Trophoblast cell (in vitro differentiated cells and primary cell): ENCODE measurements around the gene TADA2B.

Source experiments
- DNase-seq, 2 donors: peaks; one replicate each; pipeline ENCODE4 v3.0.0-alpha.2; 2016
- H2AFZ ChIP-seq: 2 replicates; pipeline ENCODE4 v1.6.1; 2013; ENCODE audit warnings: low read length, moderate library complexity, mild to moderate bottlenecking; ENCODE audit not compliant: insufficient read depth, poor library complexity
- H2AK5ac ChIP-seq: 2 replicates; pipeline ENCODE4 v1.6.1; 2013; ENCODE audit warnings: mild to moderate bottlenecking, low read length
- H2BK120ac ChIP-seq: 2 replicates; pipeline ENCODE4 v1.6.1; 2013; ENCODE audit warnings: low read length, mild to moderate bottlenecking, moderate library complexity; ENCODE audit not compliant: insufficient read depth, poor library complexity
- H2BK12ac ChIP-seq: 2 replicates; pipeline ENCODE4 v1.6.1; 2013; ENCODE audit warnings: mild to moderate bottlenecking, low read length, moderate library complexity
- H2BK5ac ChIP-seq: 2 replicates; pipeline ENCODE4 v1.6.1; 2013; ENCODE audit warnings: low read length, low read depth, moderate library complexity, mild to moderate bottlenecking; ENCODE audit not compliant: poor library complexity
- H3K14ac ChIP-seq: 2 replicates; pipeline ENCODE4 v1.6.1; 2013; ENCODE audit warnings: mild to moderate bottlenecking, low read length
- H3K18ac ChIP-seq: 2 replicates; pipeline ENCODE4 v1.6.1; 2013; ENCODE audit warnings: mild to moderate bottlenecking, low read length
- H3K23ac ChIP-seq: 2 replicates; pipeline ENCODE4 v1.6.1; 2013; ENCODE audit warnings: low read length
- H3K27ac ChIP-seq: 2 replicates; pipeline ENCODE4 v1.5.1; 2013; ENCODE audit warnings: low read depth, mild to moderate bottlenecking, inconsistent platforms, low read length, moderate library complexity
- H3K27me3 ChIP-seq: 2 replicates; pipeline ENCODE4 v1.6.1; 2013; ENCODE audit warnings: inconsistent platforms, mild to moderate bottlenecking, low read length, moderate library complexity; ENCODE audit not compliant: insufficient read depth
- H3K36me3 ChIP-seq, 2 experiments: 1 replicate in 1 of 2; 2 replicates in 1 of 2; pipeline ENCODE4 v1.6.1; 2013; ENCODE audit warnings: low read length in 2 of 2, mild to moderate bottlenecking in 2 of 2, moderate library complexity in 1 of 2; ENCODE audit not compliant: insufficient read depth in 2 of 2, control insufficient read depth in 1 of 2
- H3K4ac ChIP-seq: 2 replicates; pipeline ENCODE4 v1.6.1; 2013; ENCODE audit warnings: low read depth, mild to moderate bottlenecking, low read length, moderate library complexity
- H3K4me1 ChIP-seq, 2 experiments: 1 replicate in 1 of 2; 2 replicates in 1 of 2; pipeline ENCODE4 v1.6.1; 2013; ENCODE audit warnings: low read length in 2 of 2, mild to moderate bottlenecking in 2 of 2, moderate library complexity in 1 of 2; ENCODE audit not compliant: insufficient read depth in 2 of 2, control insufficient read depth in 1 of 2
- H3K4me2 ChIP-seq: 2 replicates; pipeline ENCODE4 v1.6.1; 2013; ENCODE audit warnings: inconsistent platforms, mild to moderate bottlenecking, low read length, moderate library complexity
- H3K4me3 ChIP-seq: 2 replicates; pipeline ENCODE4 v1.5.1; 2013; ENCODE audit warnings: mild to moderate bottlenecking, low read depth, low read length, inconsistent platforms
- H3K79me1 ChIP-seq: one replicate; pipeline ENCODE4 v1.6.1; 2013; ENCODE audit warnings: low read length
- H3K79me2 ChIP-seq: 2 replicates; pipeline ENCODE4 v1.6.1; 2013; ENCODE audit warnings: low read length, mild to moderate bottlenecking; ENCODE audit not compliant: control insufficient read depth, insufficient read depth, poor library complexity
- H3K9ac ChIP-seq: 2 replicates; pipeline ENCODE4 v1.6.1; 2013; ENCODE audit warnings: mild to moderate bottlenecking, low read length
- H3K9me3 ChIP-seq: 2 replicates; pipeline ENCODE4 v1.6.1; 2013; ENCODE audit warnings: low read depth, mild to moderate bottlenecking, control low read depth, inconsistent platforms, low read length; ENCODE audit not compliant: insufficient read depth
- H4K12ac ChIP-seq: 2 replicates; pipeline ENCODE4 v1.6.1; 2013; ENCODE audit warnings: low read depth, mild to moderate bottlenecking, low read length, moderate library complexity
- H4K8ac ChIP-seq: 2 replicates; pipeline ENCODE4 v1.6.1; 2013; ENCODE audit warnings: low read depth, mild to moderate bottlenecking, low read length, moderate library complexity
- H4K91ac ChIP-seq: one replicate; pipeline ENCODE4 v1.6.1; 2013; ENCODE audit warnings: low read depth, mild to moderate bottlenecking, low read length, moderate library complexity
- WGBS: extraction: QIAGEN DNeasy Blood & Tissue Kit; methylation state at CpG from one replicate; pipeline ENCODE4 v1.1.7; 2013; ENCODE audit warnings: missing lambda C conversion rate; ENCODE audit not compliant: insufficient read length, insufficient coverage; ENCODE audit errors: extremely low coverage; 5-methylcytosine and 5-hydroxymethylcytosine counted together

TADA2B gene

DNA sequence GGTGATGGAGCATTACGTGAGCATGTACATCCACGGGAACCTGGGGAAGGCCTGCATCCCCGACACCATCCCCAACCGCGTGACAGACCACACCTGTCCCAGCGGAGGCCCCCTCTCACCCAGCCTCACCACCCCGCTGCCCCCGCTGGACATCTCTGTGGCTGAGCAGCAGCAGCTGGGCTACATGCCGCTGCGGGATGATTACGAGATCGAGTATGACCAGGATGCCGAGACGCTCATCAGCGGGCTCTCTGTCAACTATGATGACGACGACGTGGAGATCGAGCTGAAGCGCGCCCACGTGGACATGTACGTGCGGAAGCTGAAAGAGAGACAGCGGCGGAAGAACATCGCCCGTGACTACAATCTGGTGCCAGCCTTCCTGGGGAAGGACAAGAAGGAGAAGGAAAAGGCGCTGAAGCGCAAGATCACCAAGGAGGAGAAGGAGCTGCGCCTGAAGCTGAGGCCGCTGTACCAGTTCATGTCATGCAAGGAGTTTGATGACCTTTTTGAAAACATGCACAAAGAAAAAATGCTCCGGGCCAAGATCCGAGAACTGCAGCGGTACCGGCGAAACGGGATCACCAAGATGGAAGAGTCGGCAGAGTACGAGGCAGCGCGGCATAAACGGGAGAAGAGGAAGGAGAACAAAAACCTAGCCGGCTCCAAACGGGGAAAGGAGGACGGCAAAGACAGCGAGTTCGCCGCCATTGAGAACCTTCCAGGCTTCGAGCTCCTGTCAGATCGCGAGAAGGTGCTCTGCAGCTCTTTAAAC, 11.1 kb downstream of the TADA2B start:
- H4K12ac ChIP-seq: no peak overlapping the region
- H3K4ac ChIP-seq: no peak overlapping the region
- H3K23ac ChIP-seq: no peak overlapping the region
- H3K4me2 ChIP-seq: no peak overlapping the region
- H3K79me1 ChIP-seq: no peaks in the 10 kb centered on the region
- no peaks in the 10 kb centered on the region for H3K27me3 ChIP-seq
- no peaks in the 10 kb centered on the region for H3K4me1 ChIP-seq
- H3K4me3 ChIP-seq: no peak overlapping the region
- no peak overlapping the region for H4K8ac ChIP-seq
- peaks cover 2% of the 10 kb centered on the region for H3K79me2 ChIP-seq
- H2BK12ac ChIP-seq: no peak overlapping the region
- H2BK120ac ChIP-seq: no peak overlapping the region
- peaks cover 1% of the 10 kb centered on the region for H3K9me3 ChIP-seq
- H3K18ac ChIP-seq: no peak overlapping the region
- H4K91ac ChIP-seq: no peak overlapping the region
- H3K14ac ChIP-seq: no peak overlapping the region
- DNase-seq: no peak
- peaks cover 29 to 43% of the 10 kb centered on the region in 2 experiments for H3K36me3 ChIP-seq
- H2BK5ac ChIP-seq: no peak overlapping the region
- H2AK5ac ChIP-seq: no peak overlapping the region
- no peak overlapping the region for H2AFZ ChIP-seq
- H3K27ac ChIP-seq: no peak overlapping the region
- WGBS: no CpG with 5 or more reads among the region's 52 CpGs
- no peak overlapping the region for H3K9ac ChIP-seq

DNA sequence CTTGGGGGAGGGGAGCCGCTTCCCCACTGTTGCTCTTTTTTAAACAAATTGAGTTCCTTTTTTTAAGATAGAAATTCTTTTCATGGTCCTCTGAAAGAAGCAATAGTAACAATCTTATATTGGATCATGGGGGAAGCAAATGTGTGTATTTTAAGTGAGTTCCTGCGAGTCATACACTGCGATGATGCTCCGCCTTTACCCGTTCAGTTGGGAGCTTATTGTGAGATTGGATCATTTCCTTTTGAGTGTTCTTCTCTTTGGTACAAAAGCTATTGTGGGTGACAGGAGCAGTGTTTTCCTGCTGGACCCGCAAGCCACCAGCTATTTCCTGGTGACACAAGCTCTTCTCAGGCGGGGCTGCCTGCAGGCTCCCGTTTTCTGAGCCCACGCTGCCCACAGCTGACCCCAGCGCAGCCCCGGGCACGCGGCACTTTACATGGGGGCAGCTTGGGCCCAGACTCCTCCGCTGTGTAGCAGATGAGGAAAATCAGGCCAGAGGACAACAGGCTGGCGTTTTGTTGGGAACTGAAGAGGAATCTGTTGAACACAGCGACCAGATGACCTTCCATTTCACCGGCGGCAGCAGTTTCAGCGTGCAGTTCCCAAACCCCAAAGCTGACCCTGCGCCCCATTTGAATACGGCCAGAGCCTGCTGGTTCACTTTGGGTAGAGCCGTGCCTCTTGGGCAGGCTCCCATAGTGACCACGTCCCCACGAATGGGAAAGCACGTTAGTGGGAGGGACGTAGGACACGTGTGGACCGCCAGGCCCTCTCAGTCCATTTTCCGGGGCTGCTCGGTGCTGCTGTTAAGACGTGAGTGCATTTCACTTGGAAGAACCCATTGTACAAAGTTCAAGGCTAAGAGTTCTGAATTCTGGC, 12.2 kb downstream of the TADA2B start:
- Histone ChIP-seq H2BK5ac (no peak overlapping the region), H3K4me1 (no peaks in the 10 kb centered on the region), H3K4me2 (no peak overlapping the region), H2AFZ (no peak overlapping the region), H3K18ac (no peak overlapping the region), H3K4ac (no peak overlapping the region), H3K79me2 (no peaks in the 10 kb centered on the region), H2AK5ac (no peak overlapping the region), H3K36me3 (peaks cover 35 to 48% of the 10 kb centered on the region in 2 experiments), H3K4me3 (no peak overlapping the region), H3K9me3 (peaks cover 1% of the 10 kb centered on the region), H3K79me1 (no peaks in the 10 kb centered on the region), H3K27ac (no peak overlapping the region), H2BK12ac (no peak overlapping the region), H4K8ac (no peak overlapping the region), H3K27me3 (no peaks in the 10 kb centered on the region), H4K91ac (no peak overlapping the region), H4K12ac (no peak overlapping the region), H3K9ac (no peak overlapping the region), H2BK120ac (no peak overlapping the region), H3K14ac (no peak overlapping the region), H3K23ac (no peak overlapping the region)
- no peak for DNase-seq
- no CpG with 5 or more reads among the region's 31 CpGs for WGBS

DNA sequence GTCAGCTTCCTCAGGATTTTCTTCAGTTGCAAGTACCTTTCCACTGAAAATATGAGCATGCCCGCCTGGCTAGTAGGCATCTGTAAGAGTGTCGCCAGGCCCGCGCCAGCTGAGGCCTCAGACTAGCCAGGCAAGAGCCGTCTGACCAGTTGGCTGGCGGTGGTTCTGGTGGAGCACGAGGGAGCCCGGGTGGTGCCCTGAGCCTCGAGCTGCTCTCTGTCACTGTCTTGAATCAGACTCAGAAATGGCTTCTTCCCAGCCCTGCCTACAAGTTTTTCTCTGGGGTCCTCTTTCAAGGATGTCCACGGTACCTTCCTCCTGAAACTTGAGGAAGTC, 12.8 kb downstream of the TADA2B start:
- Histone ChIP-seq H3K23ac (no peak overlapping the region), H2BK12ac (no peak overlapping the region), H2AK5ac (no peak overlapping the region), H3K4me3 (no peak overlapping the region), H2BK5ac (no peak overlapping the region), H2AFZ (no peak overlapping the region), H3K14ac (no peak overlapping the region), H3K4ac (no peak overlapping the region), H4K91ac (no peak overlapping the region), H3K36me3 (peaks cover 41 to 51% of the 10 kb centered on the region in 2 experiments), H3K9me3 (peaks cover 1% of the 10 kb centered on the region), H2BK120ac (no peak overlapping the region), H4K8ac (no peak overlapping the region), H3K18ac (no peak overlapping the region), H3K27ac (no peak overlapping the region), H3K79me2 (no peaks in the 10 kb centered on the region), H4K12ac (no peak overlapping the region), H3K9ac (no peak overlapping the region), H3K27me3 (no peaks in the 10 kb centered on the region), H3K4me1 (no peaks in the 10 kb centered on the region), H3K79me1 (no peaks in the 10 kb centered on the region), H3K4me2 (no peak overlapping the region)
- no peak for DNase-seq
- no CpG with 5 or more reads among the region's 10 CpGs for WGBS

DNA sequence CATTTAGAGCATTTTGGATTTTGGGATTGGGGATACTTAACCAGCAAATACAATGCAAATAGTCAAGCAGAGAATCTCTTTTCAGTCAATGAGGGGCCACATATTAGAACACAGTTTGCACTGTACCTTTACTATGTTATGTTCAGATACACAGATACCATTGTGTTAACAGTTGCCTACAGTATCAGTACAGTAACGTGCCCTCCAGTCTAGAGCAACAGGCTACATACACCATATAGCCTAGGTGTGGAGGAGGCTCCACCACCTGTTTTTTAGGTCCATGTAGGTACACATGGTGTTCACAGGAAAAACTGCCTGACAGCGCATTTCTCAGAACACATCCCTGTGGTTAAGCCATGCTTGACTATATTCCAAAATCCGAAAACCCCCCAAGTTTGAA, 15.6 kb downstream of the TADA2B start:
- no peak overlapping the region for H2AFZ ChIP-seq
- no peak overlapping the region for H3K27ac ChIP-seq
- no peak overlapping the region for H4K91ac ChIP-seq
- no peak overlapping the region for H2BK120ac ChIP-seq
- H3K36me3 ChIP-seq: peaks cover 52 to 62% of the 10 kb centered on the region in 2 experiments
- H2BK12ac ChIP-seq: no peak overlapping the region
- no peaks in the 10 kb centered on the region for H3K79me2 ChIP-seq
- no peak overlapping the region for H3K18ac ChIP-seq
- H3K23ac ChIP-seq: no peak overlapping the region
- H3K4me3 ChIP-seq: no peak overlapping the region
- no peaks in the 10 kb centered on the region for H3K27me3 ChIP-seq
- no peak overlapping the region for H4K8ac ChIP-seq
- H3K14ac ChIP-seq: no peak overlapping the region
- peaks cover 2% of the 10 kb centered on the region for H3K9me3 ChIP-seq
- no peak overlapping the region for H2BK5ac ChIP-seq
- no peak overlapping the region for H3K4ac ChIP-seq
- WGBS: no CpG with 5 or more reads among the region's 3 CpGs
- H3K4me2 ChIP-seq: no peak overlapping the region
- H3K79me1 ChIP-seq: no peaks in the 10 kb centered on the region
- no peak overlapping the region for H3K9ac ChIP-seq
- no peaks in the 10 kb centered on the region for H3K4me1 ChIP-seq
- no peak for DNase-seq
- no peak overlapping the region for H4K12ac ChIP-seq
- H2AK5ac ChIP-seq: no peak overlapping the region
